K562 (cell line): ENCODE results near the gene KRTAP27-1. TPM values are rescaled to one million over a fixed set of nuclear protein-coding genes. Genes with fewer than 3 reads are reported as not detected.

Experiments
- AFF1 ChIP-seq, 2 experiments: fragments of 450-650 bp; IDR thresholded peaks; 2 replicates each; pipeline ENCODE4 v1.6.1; 2018; ENCODE audit warnings: mild to moderate bottlenecking in 2 of 2, low read depth in 1 of 2; ENCODE audit not compliant: partially characterized antibody in 2 of 2
- KDM2B ChIP-seq: fragments of 250-450 bp; sonication (Bioruptor Pico); IDR thresholded peaks from 2 replicates; pipeline ENCODE4 v1.8.0; 2021; ENCODE audit warnings: mild to moderate bottlenecking, moderate library complexity
- PHTF2 ChIP-seq: fragments of 250-450 bp; sonication (Bioruptor Pico); IDR thresholded peaks from 2 replicates; pipeline ENCODE4 v1.5.0; 2021; ENCODE audit warnings: mild to moderate bottlenecking
- THAP7 ChIP-seq: fragments of 250-450 bp; sonication (Bioruptor Pico); IDR thresholded peaks from 2 replicates; pipeline ENCODE4 v1.5.0; 2021
- polyA plus RNA-seq, 8 experiments: library from polyadenylated mRNA; depleted of rRNA in 4 of 8; stranded (reverse) in 5 of 8; unstranded in 3 of 8; fragments of >200 nt; fragmentation: Nextera tagmentation in 2 of 8; fragmentation: Illumina TruSeq in 1 of 8; extraction: Ambion mirVana in 2 of 8; extraction: Trizol in 1 of 8; gene quantifications; 2 replicates each; pipeline versions ENCODE4 v1.2.1 to v1.2.3, GENCODE V29; 2011 to 2014; ENCODE audit warnings: inconsistent platforms in 1 of 8, missing spikeins in 1 of 8
- total RNA-seq, 7 experiments: library from RNA; depleted of rRNA in 6 of 7; stranded (reverse); fragments of >200 nt in 6 of 7; fragmentation: Illumina TruSeq in 2 of 7; extraction: Trizol in 2 of 7; gene quantifications; 2 replicates each; pipeline versions ENCODE4 v1.2.1 to v1.2.3, GENCODE V29; 2011 to 2021; ENCODE audit warnings: low replicate concordance in 1 of 7
- TF ChIP-seq, protein P1 (sequence below): fragments of 200-800 bp; sonication (Bioruptor generic); IDR thresholded peaks from 2 replicates; pipeline ENCODE4 v1.6.1; 2016; ENCODE audit warnings: missing genetic modification characterization, missing compliant biosample characterization
- TF ChIP-seq, protein P2 (sequence below): fragments of 250-450 bp; sonication (Bioruptor Pico); IDR thresholded peaks from 2 replicates; pipeline ENCODE4 v1.8.0; 2022; ENCODE audit warnings: moderate library complexity, mild to moderate bottlenecking, inconsistent platforms
- TF ChIP-seq, protein P3 (sequence below): fragments of 450-650 bp; IDR thresholded peaks from one replicate; pipeline ENCODE4 v1.6.1; 2018; ENCODE audit warnings: mild to moderate bottlenecking, moderate library complexity; ENCODE audit not compliant: partially characterized antibody
- TF ChIP-seq, protein P4 (sequence below), 2 experiments: fragments of 200-800 bp in 1 of 2; sonication (Bioruptor generic) in 1 of 2; sonication (generic) in 1 of 2; formaldehyde crosslinking in 1 of 2; IDR thresholded peaks in 1 of 2; conservative IDR thresholded peaks in 1 of 2; 2 replicates each; pipeline versions ENCODE4 v1.5.0 to v1.6.1; 2016 to 2020; ENCODE audit warnings: missing compliant biosample characterization in 1 of 2, missing genetic modification characterization in 1 of 2, missing genetic modification reagents in 1 of 2

The KRTAP27-1 gene
- total and polyA plus RNA-seq, 9 of the 15 experiments (the other 6 are each of a cell fraction or from before 2014, with no cell fraction given) = not detected

DNA sequence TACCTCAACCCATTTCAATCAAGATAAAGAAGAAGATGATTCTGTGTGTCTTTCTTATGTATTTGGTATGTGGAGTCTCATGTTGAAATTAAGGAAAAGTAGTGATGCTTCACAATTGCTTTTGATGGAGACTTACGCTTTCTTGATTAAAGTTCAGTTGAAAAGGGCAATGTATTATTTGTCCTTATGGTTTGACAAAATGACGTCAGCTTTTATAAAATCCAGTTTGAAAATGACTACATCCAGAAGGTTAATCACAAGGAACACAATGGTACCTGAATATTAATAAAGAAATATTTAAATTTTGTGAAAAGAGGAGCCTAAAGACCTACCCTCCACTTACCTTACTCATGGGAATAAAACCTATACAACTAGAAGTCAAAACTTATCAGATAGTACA, 21.8 kb downstream of the KRTAP27-1 start (continued):
- TF ChIP-seq KDM2B (no peak), THAP7 (no peak), AFF1 (IDR thresholded peaks at IDR 0.05; ENCODE audit: low read depth in 1 of 2, partially characterized antibody in 2 of 2) (no peak), PHTF2 (CRISPR knock-in tag) (no peak)
- TF ChIP-seq, protein P1, sequence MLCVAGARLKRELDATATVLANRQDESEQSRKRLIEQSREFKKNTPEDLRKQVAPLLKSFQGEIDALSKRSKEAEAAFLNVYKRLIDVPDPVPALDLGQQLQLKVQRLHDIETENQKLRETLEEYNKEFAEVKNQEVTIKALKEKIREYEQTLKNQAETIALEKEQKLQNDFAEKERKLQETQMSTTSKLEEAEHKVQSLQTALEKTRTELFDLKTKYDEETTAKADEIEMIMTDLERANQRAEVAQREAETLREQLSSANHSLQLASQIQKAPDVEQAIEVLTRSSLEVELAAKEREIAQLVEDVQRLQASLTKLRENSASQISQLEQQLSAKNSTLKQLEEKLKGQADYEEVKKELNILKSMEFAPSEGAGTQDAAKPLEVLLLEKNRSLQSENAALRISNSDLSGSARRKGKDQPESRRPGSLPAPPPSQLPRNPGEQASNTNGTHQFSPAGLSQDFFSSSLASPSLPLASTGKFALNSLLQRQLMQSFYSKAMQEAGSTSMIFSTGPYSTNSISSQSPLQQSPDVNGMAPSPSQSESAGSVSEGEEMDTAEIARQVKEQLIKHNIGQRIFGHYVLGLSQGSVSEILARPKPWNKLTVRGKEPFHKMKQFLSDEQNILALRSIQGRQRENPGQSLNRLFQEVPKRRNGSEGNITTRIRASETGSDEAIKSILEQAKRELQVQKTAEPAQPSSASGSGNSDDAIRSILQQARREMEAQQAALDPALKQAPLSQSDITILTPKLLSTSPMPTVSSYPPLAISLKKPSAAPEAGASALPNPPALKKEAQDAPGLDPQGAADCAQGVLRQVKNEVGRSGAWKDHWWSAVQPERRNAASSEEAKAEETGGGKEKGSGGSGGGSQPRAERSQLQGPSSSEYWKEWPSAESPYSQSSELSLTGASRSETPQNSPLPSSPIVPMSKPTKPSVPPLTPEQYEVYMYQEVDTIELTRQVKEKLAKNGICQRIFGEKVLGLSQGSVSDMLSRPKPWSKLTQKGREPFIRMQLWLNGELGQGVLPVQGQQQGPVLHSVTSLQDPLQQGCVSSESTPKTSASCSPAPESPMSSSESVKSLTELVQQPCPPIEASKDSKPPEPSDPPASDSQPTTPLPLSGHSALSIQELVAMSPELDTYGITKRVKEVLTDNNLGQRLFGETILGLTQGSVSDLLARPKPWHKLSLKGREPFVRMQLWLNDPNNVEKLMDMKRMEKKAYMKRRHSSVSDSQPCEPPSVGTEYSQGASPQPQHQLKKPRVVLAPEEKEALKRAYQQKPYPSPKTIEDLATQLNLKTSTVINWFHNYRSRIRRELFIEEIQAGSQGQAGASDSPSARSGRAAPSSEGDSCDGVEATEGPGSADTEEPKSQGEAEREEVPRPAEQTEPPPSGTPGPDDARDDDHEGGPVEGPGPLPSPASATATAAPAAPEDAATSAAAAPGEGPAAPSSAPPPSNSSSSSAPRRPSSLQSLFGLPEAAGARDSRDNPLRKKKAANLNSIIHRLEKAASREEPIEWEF (CRISPR knock-in tag) = no peak
- TF ChIP-seq, protein P2, sequence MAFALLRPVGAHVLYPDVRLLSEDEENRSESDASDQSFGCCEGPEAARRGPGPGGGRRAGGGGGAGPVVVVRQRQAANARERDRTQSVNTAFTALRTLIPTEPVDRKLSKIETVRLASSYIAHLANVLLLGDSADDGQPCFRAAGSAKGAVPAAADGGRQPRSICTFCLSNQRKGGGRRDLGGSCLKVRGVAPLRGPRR (CRISPR knock-in tag) = no peak
- TF ChIP-seq, protein P3, sequence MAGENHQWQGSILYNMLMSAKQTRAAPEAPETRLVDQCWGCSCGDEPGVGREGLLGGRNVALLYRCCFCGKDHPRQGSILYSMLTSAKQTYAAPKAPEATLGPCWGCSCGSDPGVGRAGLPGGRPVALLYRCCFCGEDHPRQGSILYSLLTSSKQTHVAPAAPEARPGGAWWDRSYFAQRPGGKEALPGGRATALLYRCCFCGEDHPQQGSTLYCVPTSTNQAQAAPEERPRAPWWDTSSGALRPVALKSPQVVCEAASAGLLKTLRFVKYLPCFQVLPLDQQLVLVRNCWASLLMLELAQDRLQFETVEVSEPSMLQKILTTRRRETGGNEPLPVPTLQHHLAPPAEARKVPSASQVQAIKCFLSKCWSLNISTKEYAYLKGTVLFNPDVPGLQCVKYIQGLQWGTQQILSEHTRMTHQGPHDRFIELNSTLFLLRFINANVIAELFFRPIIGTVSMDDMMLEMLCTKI = no peak
- TF ChIP-seq, protein P4, sequence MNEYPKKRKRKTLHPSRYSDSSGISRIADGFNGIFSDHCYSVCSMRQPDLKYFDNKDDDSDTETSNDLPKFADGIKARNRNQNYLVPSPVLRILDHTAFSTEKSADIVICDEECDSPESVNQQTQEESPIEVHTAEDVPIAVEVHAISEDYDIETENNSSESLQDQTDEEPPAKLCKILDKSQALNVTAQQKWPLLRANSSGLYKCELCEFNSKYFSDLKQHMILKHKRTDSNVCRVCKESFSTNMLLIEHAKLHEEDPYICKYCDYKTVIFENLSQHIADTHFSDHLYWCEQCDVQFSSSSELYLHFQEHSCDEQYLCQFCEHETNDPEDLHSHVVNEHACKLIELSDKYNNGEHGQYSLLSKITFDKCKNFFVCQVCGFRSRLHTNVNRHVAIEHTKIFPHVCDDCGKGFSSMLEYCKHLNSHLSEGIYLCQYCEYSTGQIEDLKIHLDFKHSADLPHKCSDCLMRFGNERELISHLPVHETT (CRISPR knock-in tag; conservative IDR thresholded peaks at IDR 0.05 in 1 of 2, IDR thresholded peaks at IDR 0.05 in 1 of 2) = no peak
